K562 (cell line): Measurements from ENCODE around the gene ITPA. TPM values are rescaled to one million over a fixed set of nuclear protein-coding genes. Genes with fewer than 3 reads are reported as not detected.

Source experiments
- ARID3B ChIP-seq: fragments of 250-450 bp; sonication (Bioruptor Pico); IDR thresholded peaks from 2 replicates; pipeline ENCODE4 v1.4.0; 2020; ENCODE audit warnings: borderline replicate concordance
- CHD7 ChIP-seq: fragments of 200-600 bp; sonication (generic); IDR thresholded peaks from one replicate; pipeline ENCODE4 v1.6.1; 2012; ENCODE audit warnings: mild to moderate bottlenecking, low read depth, low read length, inconsistent platforms
- HOXB6 ChIP-seq: fragments of 250-450 bp; sonication (Bioruptor Pico); IDR thresholded peaks from 2 replicates; pipeline ENCODE4 v1.5.1; 2022; ENCODE audit warnings: mild to moderate bottlenecking, borderline replicate concordance
- KLF1 ChIP-seq: fragments of 450-650 bp; IDR thresholded peaks from 2 replicates; pipeline ENCODE4 v1.6.1; 2016; ENCODE audit warnings: missing genetic modification characterization, missing compliant biosample characterization
- NFIX ChIP-seq: fragments of 250-450 bp; sonication (Bioruptor Pico); IDR thresholded peaks from 2 replicates; pipeline ENCODE4 v1.4.0; 2020; ENCODE audit warnings: low read depth, mild to moderate bottlenecking, moderate library complexity
- NR2C2 ChIP-seq, 2 experiments: fragments of 200-800 bp in 1 of 2; sonication (Bioruptor generic) in 1 of 2; sonication (generic) in 1 of 2; formaldehyde crosslinking in 1 of 2; IDR thresholded peaks; 2 replicates each; pipeline versions ENCODE4 v1.6.1 to v1.8.0; 2016 to 2022; ENCODE audit warnings: mild to moderate bottlenecking in 1 of 2, missing compliant biosample characterization in 1 of 2, missing genetic modification characterization in 1 of 2, missing genetic modification reagents in 1 of 2
- POU5F1 ChIP-seq: fragments of 150-350 bp; IDR thresholded peaks from 2 replicates; pipeline ENCODE4 v1.6.1; 2014; ENCODE audit warnings: borderline replicate concordance, low read length, low read depth, mild to moderate bottlenecking; ENCODE audit not compliant: partially characterized antibody
- SMARCA5 ChIP-seq: fragments of 450-650 bp; IDR thresholded peaks from 2 replicates; pipeline ENCODE4 v1.6.1; 2016
- SPI1 ChIP-seq: IDR thresholded peaks from 2 replicates; pipeline ENCODE4 v1.6.1; 2011; ENCODE audit warnings: low read depth, low read length, control low read depth, borderline replicate concordance
- ZNF717 ChIP-seq: fragments of 250-450 bp; sonication (Bioruptor Pico); IDR thresholded peaks from 2 replicates; pipeline ENCODE4 v1.5.0; 2021
- polyA plus RNA-seq, 8 experiments: library from polyadenylated mRNA; depleted of rRNA in 4 of 8; stranded (reverse) in 5 of 8; unstranded in 3 of 8; fragments of >200 nt; fragmentation: Nextera tagmentation in 2 of 8; fragmentation: Illumina TruSeq in 1 of 8; extraction: Ambion mirVana in 2 of 8; extraction: Trizol in 1 of 8; gene quantifications; 2 replicates each; pipeline versions ENCODE4 v1.2.1 to v1.2.3, GENCODE V29; 2011 to 2014; ENCODE audit warnings: inconsistent platforms in 1 of 8, missing spikeins in 1 of 8
- total RNA-seq, 7 experiments: library from RNA; depleted of rRNA in 6 of 7; stranded (reverse); fragments of >200 nt in 6 of 7; fragmentation: Illumina TruSeq in 2 of 7; extraction: Trizol in 2 of 7; gene quantifications; 2 replicates each; pipeline versions ENCODE4 v1.2.1 to v1.2.3, GENCODE V29; 2011 to 2021; ENCODE audit warnings: low replicate concordance in 1 of 7

The ITPA gene
- total and polyA plus RNA-seq, 9 of the 15 experiments (the other 6 are each of a cell fraction or from before 2014, with no cell fraction given), result 5.0 to 79.7 (median 36.7) TPM

GRCh38 chr20:3251806-3252205, 42.5 kb downstream of the ITPA start (continued):
- TF ChIP-seq CHD7 (no peak), SPI1 (no peak), SMARCA5 (no peak), NR2C2 (CRISPR knock-in tag; IDR thresholded peaks at IDR 0.05) (no peak), NR2C2 (tag; IDR thresholded peaks at IDR 0.05) (no peak), NFIX (CRISPR knock-in tag) (no peak), POU5F1 (no peak), HOXB6 (CRISPR knock-in tag) (no peak), ZNF717 (CRISPR knock-in tag) (no peak), ARID3B (CRISPR knock-in tag) (no peak), KLF1 (tag) (no peak)
